Esophagus squamous epithelium (tissue), 4 donors: ENCODE results near the gene ASXL1.

Experiments
- CTCF ChIP-seq, 6 experiments: fragments of 450-650 bp in 4 of 6; fragments of 200-600 bp in 2 of 6; sonication (generic) in 2 of 6; IDR thresholded peaks; one replicate each; pipeline ENCODE4 v1.5.1; 2016 to 2019; ENCODE audit warnings: antibody characterized with exemption in 6 of 6, mild to moderate bottlenecking in 4 of 6, moderate library complexity in 4 of 6
- POLR2A ChIP-seq, 4 donors: fragments of 450-650 bp; IDR thresholded peaks; one replicate each; pipeline ENCODE4 v1.6.1; 2017; ENCODE audit warnings: antibody characterized with exemption in 4 of 4, mild to moderate bottlenecking in 4 of 4, moderate library complexity in 3 of 4

GRCh38 chr20:32354592-32355416, 3.3 kb upstream of the ASXL1 start:
- TF ChIP-seq CTCF (IDR thresholded peaks at IDR 0.05) (no peak), POLR2A (IDR thresholded peaks at IDR 0.05) (no peak)
